HCT116 (cell line): ENCODE data around the gene ZNF775. TPM values are rescaled to one million over a fixed set of nuclear protein-coding genes. Genes with fewer than 3 reads are reported as not detected.

Experiments
- ATAC-seq: fragments of 200-7000 bp; cut with Tn5 transposase; 2 replicates; pipeline ENCODE4 v1.9.1; 2020; ENCODE audit warnings: mild to moderate bottlenecking, moderate library complexity
- BruUV-seq: library from RNA; stranded (reverse); fragments of 400-500 nt; replicated peaks from 2 replicates; lab custom pipeline; 2021; lab: Mats Ljungman, UMichigan
- CTCF ChIA-PET: fragments of 300-600 bp; sonication (Branson Sonifier 250); formaldehyde crosslinking; loops from one replicate; lab custom pipeline; 2021; ENCODE audit warnings: antibody characterized with exemption; lab: Charles Lee
- POLR2A ChIA-PET: fragments of 300-600, 350-600 bp; sonication (Branson Sonifier 250); formaldehyde crosslinking; loops from one replicate; lab custom pipeline; 2021; ENCODE audit warnings: antibody characterized with exemption; lab: Charles Lee
- RAD21 ChIA-PET, 2 experiments: fragments of 300-600 bp; sonication (Branson Sonifier 250); formaldehyde crosslinking; loops; one replicate each; lab custom pipeline; 2023; ENCODE audit warnings: low total read pairs in 2 of 2; ENCODE audit not compliant: uncharacterized antibody in 2 of 2, unreplicated experiment in 2 of 2, low non-redundant PET in 1 of 2; lab: Charles Lee
- DNase-seq: peaks from one replicate; pipeline ENCODE4 v3.0.0-alpha.2; 2010; ENCODE audit warnings: low read depth, low spot score
- H2AFZ ChIP-seq: fragments of 200-600 bp; shearing (Covaris generic), sonication (generic); 2 replicates; pipeline ENCODE4 v1.6.1; 2017; ENCODE audit warnings: low read depth, mixed run types, mixed read lengths, antibody characterized with exemption, low read length; ENCODE audit not compliant: poor library complexity, severe bottlenecking
- H3K27ac ChIP-seq: 2 replicates; pipeline ENCODE4 v1.5.1; 2012; ENCODE audit warnings: low read depth, low read length
- H3K27me3 ChIP-seq: fragments of 200-600 bp; sonication (generic); 2 replicates; pipeline ENCODE4 v1.6.1; 2016; ENCODE audit warnings: mixed run types, low read length, mixed read lengths; ENCODE audit not compliant: insufficient read depth
- H3K36me3 ChIP-seq, 2 experiments: fragments of 200-500 bp in 1 of 2; fragments of 200-600 bp in 1 of 2; sonication (Bioruptor generic) in 1 of 2; sonication (generic) in 1 of 2; 2 replicates each; pipeline versions ENCODE4 v1.5.1 to v1.6.1; 2014 to 2016; ENCODE audit warnings: low read length in 2 of 2, inconsistent platforms in 1 of 2, mixed read lengths in 1 of 2, mixed run types in 1 of 2; ENCODE audit not compliant: insufficient read depth in 2 of 2, control insufficient read depth in 1 of 2
- H3K4me1 ChIP-seq, 2 experiments: fragments of 200-600 bp in 1 of 2; sonication (generic) in 1 of 2; 2 replicates each; pipeline versions ENCODE4 v1.5.1 to v1.6.1; 2012 to 2017; ENCODE audit warnings: low read length in 2 of 2, inconsistent platforms in 1 of 2, mild to moderate bottlenecking in 1 of 2, mixed read lengths in 1 of 2, mixed run types in 1 of 2, moderate library complexity in 1 of 2; ENCODE audit not compliant: insufficient read depth in 2 of 2, control insufficient read depth in 1 of 2
- H3K4me2 ChIP-seq: fragments of 200-600 bp; sonication (generic); 2 replicates; pipeline ENCODE4 v1.6.1; 2017; ENCODE audit warnings: mixed run types, low read length, mixed read lengths
- H3K4me3 ChIP-seq, 2 experiments: fragments of 200-600 bp in 1 of 2; sonication (generic) in 1 of 2; replicated peaks in 1 of 2; 2 replicates each; pipeline ENCODE4 v1.5.1; 2011 to 2016; ENCODE audit warnings: low read length in 2 of 2, control low read depth in 1 of 2, low read depth in 1 of 2, mild to moderate bottlenecking in 1 of 2, mixed read lengths in 1 of 2, mixed run types in 1 of 2
- H3K79me2 ChIP-seq: fragments of 200-600 bp; sonication (generic); 2 replicates; pipeline ENCODE4 v1.6.1; 2017; ENCODE audit warnings: mild to moderate bottlenecking, mixed run types, low read length, moderate library complexity, mixed read lengths; ENCODE audit not compliant: insufficient read depth
- H3K9ac ChIP-seq: fragments of 200-600 bp; sonication (generic); 2 replicates; pipeline ENCODE4 v1.6.1; 2016; ENCODE audit warnings: low read length, mixed read lengths
- H3K9me2 ChIP-seq: fragments of 200-600 bp; sonication (generic), shearing (Covaris generic); 2 replicates; pipeline ENCODE4 v1.6.1; 2017; ENCODE audit warnings: mixed run types, mild to moderate bottlenecking, moderate library complexity; ENCODE audit not compliant: insufficient read depth
- H3K9me3 ChIP-seq, 2 experiments: fragments of 200-500 bp in 1 of 2; fragments of 200-600 bp in 1 of 2; sonication (Bioruptor generic) in 1 of 2; sonication (generic) in 1 of 2; 2 replicates each; pipeline ENCODE4 v1.6.1; 2014 to 2017; ENCODE audit warnings: low read length in 2 of 2, mixed read lengths in 2 of 2, inconsistent platforms in 1 of 2, low read depth in 1 of 2, mild to moderate bottlenecking in 1 of 2, mixed run types in 1 of 2, moderate library complexity in 1 of 2; ENCODE audit not compliant: control insufficient read depth in 1 of 2, insufficient read depth in 1 of 2
- H4K20me1 ChIP-seq: fragments of 200-600 bp; sonication (generic), shearing (Covaris generic); 2 replicates; pipeline ENCODE4 v1.6.1; 2017; ENCODE audit warnings: mixed run types, mild to moderate bottlenecking, moderate library complexity; ENCODE audit not compliant: insufficient read depth
- ATF3 ChIP-seq: IDR thresholded peaks from 2 replicates; pipeline ENCODE4 v1.6.1; 2012
- CBX3 ChIP-seq: IDR thresholded peaks from 2 replicates; pipeline ENCODE4 v1.6.1; 2012; ENCODE audit warnings: low read depth
- CEBPB ChIP-seq: IDR thresholded peaks from 2 replicates; pipeline ENCODE4 v1.6.1; 2012; ENCODE audit warnings: low read depth
- CTCF ChIP-seq, 3 experiments: fragments of 200-600 bp in 1 of 3; sonication (generic) in 1 of 3; IDR thresholded peaks in 2 of 3; conservative IDR thresholded peaks in 1 of 3; 2 replicates each; pipeline ENCODE4 v1.5.1; 2012 to 2017; ENCODE audit warnings: low read depth in 2 of 3, low read length in 2 of 3, antibody characterized with exemption in 1 of 3, borderline replicate concordance in 1 of 3, control low read depth in 1 of 3, mild to moderate bottlenecking in 1 of 3, mixed read lengths in 1 of 3, mixed run types in 1 of 3, moderate library complexity in 1 of 3; ENCODE audit not compliant: insufficient read depth in 1 of 3
- EGR1 ChIP-seq: IDR thresholded peaks from 2 replicates; pipeline ENCODE4 v1.6.1; 2012; ENCODE audit warnings: low read depth
- EZH2 ChIP-seq: fragments of 200-600 bp; sonication (generic); IDR thresholded peaks from 2 replicates; pipeline ENCODE4 v1.6.1; 2017; ENCODE audit warnings: antibody characterized with exemption, mixed run types
- EZH2phosphoT487 ChIP-seq: fragments of 200-600 bp; IDR thresholded peaks from 2 replicates; pipeline ENCODE4 v1.6.1; 2018; ENCODE audit warnings: antibody characterized with exemption, borderline replicate concordance
- FOSL1 ChIP-seq: IDR thresholded peaks from 2 replicates; pipeline ENCODE4 v1.6.1; 2012; ENCODE audit warnings: low read depth
- JUND ChIP-seq: IDR thresholded peaks from 2 replicates; pipeline ENCODE4 v1.6.1; 2012
- POLR2A ChIP-seq: IDR thresholded peaks from 2 replicates; pipeline ENCODE4 v1.7.0; 2011; ENCODE audit warnings: borderline replicate concordance; ENCODE audit not compliant: insufficient read depth, insufficient read length; ENCODE audit errors: extremely low read depth
- RAD21 ChIP-seq: IDR thresholded peaks from 2 replicates; pipeline ENCODE4 v1.6.1; 2012; ENCODE audit warnings: low read depth, mild to moderate bottlenecking
- SIN3A ChIP-seq: IDR thresholded peaks from 2 replicates; pipeline ENCODE4 v1.6.1; 2012; ENCODE audit warnings: low read depth
- SP1 ChIP-seq: IDR thresholded peaks from 2 replicates; pipeline ENCODE4 v1.6.1; 2012; ENCODE audit warnings: low read depth
- SRF ChIP-seq: IDR thresholded peaks from 2 replicates; pipeline ENCODE4 v1.6.1; 2012; ENCODE audit warnings: low read depth
- TCF7L2 ChIP-seq: IDR thresholded peaks from 2 replicates; pipeline ENCODE4 v1.7.0; 2011; ENCODE audit warnings: borderline replicate concordance, inconsistent platforms; ENCODE audit not compliant: insufficient read depth, insufficient read length; ENCODE audit errors: extremely low read depth
- intact Hi-C: fragments of 100-400 bp; cut with micrococcal nuclease; formaldehyde crosslinking; loops from 2 replicates; pipeline ENCODE4 v1.10.0; 2022
- total RNA-seq: library from RNA; stranded (reverse); gene quantifications from one replicate; pipeline ENCODE4 v1.2.1, GENCODE V29; 2021; ENCODE audit not compliant: unreplicated experiment
- TF ChIP-seq, protein P1 (sequence below): IDR thresholded peaks from 2 replicates; pipeline ENCODE4 v1.6.1; 2011; ENCODE audit warnings: mild to moderate bottlenecking, low read length, moderate library complexity; ENCODE audit not compliant: insufficient replicate concordance; ENCODE audit errors: extremely low read depth

Gene ZNF775
- total RNA-seq, 1 experiment from 2014 or later = 4.5 TPM

DNA sequence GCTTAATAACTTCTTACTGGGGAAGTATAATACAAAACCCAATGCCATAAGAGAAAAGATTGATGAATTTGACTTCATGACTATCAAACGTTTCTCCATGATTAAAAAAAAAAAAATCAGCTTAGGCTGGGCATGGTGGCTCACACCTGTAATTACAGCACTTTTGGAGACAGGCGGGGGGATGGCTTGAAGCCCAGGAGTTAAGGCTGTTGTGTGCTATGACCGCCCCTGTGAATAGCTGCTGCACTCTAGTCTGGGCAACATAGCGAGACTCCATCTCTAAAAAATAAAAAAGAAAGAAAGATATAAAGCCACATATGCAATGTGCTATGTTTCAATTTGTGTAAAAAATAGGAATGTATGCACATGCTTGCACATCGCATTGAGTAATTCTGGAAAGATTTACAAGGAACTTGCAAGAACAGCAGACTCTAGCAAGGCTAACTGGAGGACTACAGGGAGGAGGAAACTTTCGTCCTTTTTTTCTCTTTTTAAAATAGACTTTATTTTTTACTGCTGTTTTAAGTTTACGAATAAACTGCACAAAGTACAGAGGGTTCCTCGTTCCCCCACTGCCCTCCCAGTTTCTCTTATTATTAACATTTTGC lies 27.4 kb upstream of the ZNF775 start:
- no peaks in the 10 kb centered on the region for H3K36me3 ChIP-seq
- no peaks in the 10 kb centered on the region for H3K9me2 ChIP-seq
- no peak overlapping the region for H2AFZ ChIP-seq
- ATAC-seq (peak; percentile 63), DNase-seq (no peak)
- no peaks in the 10 kb centered on the region for H4K20me1 ChIP-seq
- no peak for TF ChIP-seq CBX3
- TF ChIP-seq RAD21 = no peak
- peak in 1 of 3 experiments; percentile 4; a peak in 1 of 6 replicates for TF ChIP-seq CTCF (IDR thresholded peaks at IDR 0.05 in 2 of 3, conservative IDR thresholded peaks at IDR 0.05 in 1 of 3; ENCODE audit: borderline replicate concordance in 1 of 3, insufficient read depth in 1 of 3, low read depth in 2 of 3, low read length in 2 of 3)
- TF ChIP-seq EGR1 = no peak
- no peak for TF ChIP-seq POLR2A
- no peak for TF ChIP-seq TCF7L2
- no TSS peak for BruUV-seq
- H3K4me2 ChIP-seq = no peak overlapping the region
- no peak overlapping the region for H3K9ac ChIP-seq
- peaks cover 0 to 2% of the 10 kb centered on the region in 2 experiments; a peak in 1 of 4 replicates for H3K4me1 ChIP-seq
- no peaks in the 10 kb centered on the region for H3K27me3 ChIP-seq
- no peaks in the 10 kb centered on the region for H3K9me3 ChIP-seq
- no peak overlapping the region for H3K4me3 ChIP-seq
- ChIA-PET RAD21 (no interaction called here), POLR2A (no interaction called here), CTCF (no interaction called here)
- intact Hi-C loops = no loop called here
- no peak overlapping the region for H3K27ac ChIP-seq
- H3K79me2 ChIP-seq = no peaks in the 10 kb centered on the region

GRCh38 chr7:150355666-150356059 lies 23.5 kb upstream of the ZNF775 start:
- H3K79me2 ChIP-seq = no peaks in the 10 kb centered on the region
- ChIA-PET RAD21 (no interaction called here), POLR2A (no interaction called here), CTCF (interaction anchor here (0.7 to 2.3 kb wide), 5 partner anchors 10 to 520 kb away, joined by 3 to 7 read pairs (median 6); no protein-coding TSS in a partner anchor)
- ATAC-seq = no peak
- H2AFZ ChIP-seq = peak overlapping the region; percentile 76
- H3K4me2 ChIP-seq = no peak overlapping the region
- H3K9ac ChIP-seq = no peak overlapping the region
- intact Hi-C loops = loop anchor here (1.0 kb wide), 1 partner anchor 66 kb away; no protein-coding TSS in a partner anchor
- H3K4me1 ChIP-seq = peaks cover 0 to 12% of the 10 kb centered on the region in 2 experiments; a peak in 2 of 4 replicates
- no peaks in the 10 kb centered on the region for H3K9me3 ChIP-seq
- H4K20me1 ChIP-seq = no peaks in the 10 kb centered on the region
- no TSS peak for BruUV-seq
- no peaks in the 10 kb centered on the region for H3K27me3 ChIP-seq
- DNase-seq = no peak
- H3K27ac ChIP-seq = no peak overlapping the region
- TF ChIP-seq EZH2phosphoT487 (no peak), CBX3 (no peak), CEBPB (no peak), POLR2A (no peak), ATF3 (no peak), JUND (no peak), SRF (no peak), SP1 (no peak), SIN3A (no peak), FOSL1 (no peak), EZH2 (no peak), TCF7L2 (no peak)
- TF ChIP-seq, protein P1, sequence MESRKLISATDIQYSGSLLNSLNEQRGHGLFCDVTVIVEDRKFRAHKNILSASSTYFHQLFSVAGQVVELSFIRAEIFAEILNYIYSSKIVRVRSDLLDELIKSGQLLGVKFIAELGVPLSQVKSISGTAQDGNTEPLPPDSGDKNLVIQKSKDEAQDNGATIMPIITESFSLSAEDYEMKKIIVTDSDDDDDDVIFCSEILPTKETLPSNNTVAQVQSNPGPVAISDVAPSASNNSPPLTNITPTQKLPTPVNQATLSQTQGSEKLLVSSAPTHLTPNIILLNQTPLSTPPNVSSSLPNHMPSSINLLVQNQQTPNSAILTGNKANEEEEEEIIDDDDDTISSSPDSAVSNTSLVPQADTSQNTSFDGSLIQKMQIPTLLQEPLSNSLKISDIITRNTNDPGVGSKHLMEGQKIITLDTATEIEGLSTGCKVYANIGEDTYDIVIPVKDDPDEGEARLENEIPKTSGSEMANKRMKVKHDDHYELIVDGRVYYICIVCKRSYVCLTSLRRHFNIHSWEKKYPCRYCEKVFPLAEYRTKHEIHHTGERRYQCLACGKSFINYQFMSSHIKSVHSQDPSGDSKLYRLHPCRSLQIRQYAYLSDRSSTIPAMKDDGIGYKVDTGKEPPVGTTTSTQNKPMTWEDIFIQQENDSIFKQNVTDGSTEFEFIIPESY = no peak
- no peaks in the 10 kb centered on the region for H3K9me2 ChIP-seq
- no peak overlapping the region for H3K4me3 ChIP-seq
- H3K36me3 ChIP-seq = no peaks in the 10 kb centered on the region
